SH-SY5Y (cell line): ENCODE measurements around the gene PLA2G7.

Experiments
- GATA2 ChIP-seq: IDR thresholded peaks from 2 replicates; pipeline ENCODE4 v1.6.1; 2011; ENCODE audit warnings: mild to moderate bottlenecking, low read depth, low read length
- GATA3 ChIP-seq: IDR thresholded peaks from 2 replicates; pipeline ENCODE4 v1.6.1; 2011; ENCODE audit warnings: low read depth, mild to moderate bottlenecking, low read length, moderate library complexity

- TF ChIP-seq GATA2 = no peak
- TF ChIP-seq GATA3 = no peak
Observed at GRCh38 chr6:46755865-46756264, 20.7 kb upstream of the PLA2G7 start.
